Fibroblast of lung (primary cell): Measurements from ENCODE around the gene THBS1. TPM values are rescaled to one million over a fixed set of nuclear protein-coding genes. Genes with fewer than 3 reads are reported as not detected.

Experiments
- DNase-seq, 2 donors: peaks; one replicate each; pipeline versions ENCODE4 v3.0.0 to v3.0.0-alpha.2; 2010; ENCODE audit warnings: low read depth in 2 of 2
- H2AFZ ChIP-seq: 2 replicates; pipeline ENCODE4 v1.5.1; 2012; ENCODE audit warnings: low read length, control low read depth, inconsistent platforms
- H3K27ac ChIP-seq: 2 replicates; pipeline ENCODE4 v1.5.1; 2011; ENCODE audit warnings: low read length, control low read depth; ENCODE audit not compliant: insufficient read depth
- H3K27me3 ChIP-seq: 2 replicates; pipeline ENCODE4 v1.5.1; 2011; ENCODE audit warnings: mild to moderate bottlenecking, low read length; ENCODE audit not compliant: control insufficient read depth, insufficient read depth
- H3K36me3 ChIP-seq: 2 replicates; pipeline ENCODE4 v1.5.1; 2011; ENCODE audit warnings: low read length; ENCODE audit not compliant: control insufficient read depth, insufficient read depth
- H3K4me1 ChIP-seq: 2 replicates; pipeline ENCODE4 v1.5.1; 2011; ENCODE audit warnings: low read length; ENCODE audit not compliant: control insufficient read depth, insufficient read depth; ENCODE audit errors: extremely low read depth
- H3K4me2 ChIP-seq: 2 replicates; pipeline ENCODE4 v1.5.1; 2011; ENCODE audit warnings: low read length, control low read depth; ENCODE audit not compliant: insufficient read depth; ENCODE audit errors: extremely low read depth
- H3K4me3 ChIP-seq, 4 experiments: fragments of 200-600 bp in 1 of 4; sonication (generic) in 1 of 4; replicated peaks in 1 of 4; 2 replicates each; pipeline ENCODE4 v1.5.1; 2011 to 2016; ENCODE audit warnings: low read length in 4 of 4, low read depth in 3 of 4, mild to moderate bottlenecking in 3 of 4, control low read depth in 2 of 4, inconsistent platforms in 1 of 4, mixed read lengths in 1 of 4; ENCODE audit not compliant: insufficient read depth in 1 of 4; ENCODE audit errors: control extremely low read depth in 1 of 4
- H3K79me2 ChIP-seq: 2 replicates; pipeline ENCODE4 v1.5.1; 2012; ENCODE audit warnings: mild to moderate bottlenecking, low read length, inconsistent platforms; ENCODE audit not compliant: control insufficient read depth, insufficient read depth
- H3K9ac ChIP-seq: 2 replicates; pipeline ENCODE4 v1.5.1; 2011; ENCODE audit warnings: mild to moderate bottlenecking, low read length, control low read depth; ENCODE audit not compliant: insufficient read depth
- H3K9me3 ChIP-seq: 2 replicates; pipeline ENCODE4 v1.5.1; 2012; ENCODE audit warnings: low read depth, low read length; ENCODE audit not compliant: control insufficient read depth, insufficient read depth
- H4K20me1 ChIP-seq: 2 replicates; pipeline ENCODE4 v1.5.1; 2011; ENCODE audit warnings: low read length; ENCODE audit not compliant: control insufficient read depth, insufficient read depth; ENCODE audit errors: extremely low read depth
- CTCF ChIP-seq, 2 donors: IDR thresholded peaks in 1 of 2; conservative IDR thresholded peaks in 1 of 2; 1 replicate in 1 of 2; 2 replicates in 1 of 2; pipeline ENCODE4 v1.5.1; 2011 to 2012; ENCODE audit warnings: low read length in 2 of 2, control low read depth in 1 of 2, inconsistent platforms in 1 of 2, low read depth in 1 of 2, mild to moderate bottlenecking in 1 of 2
- EZH2 ChIP-seq: IDR thresholded peaks from 2 replicates; pipeline ENCODE4 v1.5.1; 2012; ENCODE audit warnings: low read length, control low read depth, mild to moderate bottlenecking; ENCODE audit errors: missing control alignments
- polyA minus RNA-seq: library from RNA; depleted of rRNA, polyadenylated mRNA; stranded (reverse); fragments of >200 nt; gene quantifications from 2 replicates; pipeline ENCODE4 v1.2.3, GENCODE V29; 2011; ENCODE audit warnings: low replicate concordance
- polyA plus RNA-seq, 2 donors: library from polyadenylated mRNA; depleted of rRNA in 1 of 2; stranded (reverse) in 1 of 2; unstranded in 1 of 2; fragments of >200 nt; gene quantifications; 2 replicates each; pipeline ENCODE4 v1.2.1, GENCODE V29; 2011 to 2012; ENCODE audit warnings: missing spikeins in 1 of 2
- total RNA-seq: library from RNA; depleted of rRNA; stranded (reverse); fragments of >200 nt; gene quantifications from 2 replicates; pipeline ENCODE4 v1.2.1, GENCODE V29; 2014

The THBS1 gene
- total RNA-seq: 631 and 1,745 TPM in 2 replicates
- 533 and 1,512 TPM in 2 replicates for polyA plus RNA-seq
- 619 and 1,936 TPM in 2 replicates for polyA plus RNA-seq (2012)
- polyA minus RNA-seq: 5,982 and 9,421 TPM in 2 replicates

GRCh38 chr15:39580485-39581241 lies at the start of gene THBS1:
TSS of gene THBS1 (plus strand) at chr15:39581079. CDS start at chr15:39581858, 779 bp downstream.
- Histone ChIP-seq H3K27me3 (no peaks in the 10 kb centered on the region), H3K9ac (peak within 1 kb of the TSS; percentile 94), H3K36me3 (peaks cover 23% of the 10 kb centered on the region), H4K20me1 (peaks cover 10% of the 10 kb centered on the region), H3K4me2 (peak within 1 kb of the TSS; percentile 98), H2AFZ (no peak within 1 kb of the TSS), H3K4me3 (peak within 1 kb of the TSS; percentile 74 to 96 (median 86)), H3K27ac (peak within 1 kb of the TSS; percentile 97), H3K4me1 (peaks cover 15% of the 10 kb centered on the region), H3K79me2 (peaks cover 47% of the 10 kb centered on the region), H3K9me3 (no peaks in the 10 kb centered on the region)
- TF ChIP-seq CTCF (conservative IDR thresholded peaks at IDR 0.05 in 1 of 2, IDR thresholded peaks at IDR 0.05 in 1 of 2; ENCODE audit: low read depth in 1 of 2, low read length in 2 of 2) (no peak), EZH2 (no peak)
- DNase-seq: peak; percentile 88 to 93

GRCh38 chr15:39534996-39535395 lies 45.9 kb upstream of the THBS1 start:
- no peak overlapping the region for H3K4me2 ChIP-seq
- no peak overlapping the region for H2AFZ ChIP-seq
- H3K4me1 ChIP-seq: no peaks in the 10 kb centered on the region
- no peak overlapping the region for H3K27ac ChIP-seq
- H3K79me2 ChIP-seq: no peaks in the 10 kb centered on the region
- DNase-seq: no peak
- peaks cover 8% of the 10 kb centered on the region for H3K27me3 ChIP-seq
- no peak overlapping the region for H3K4me3 ChIP-seq
- H3K36me3 ChIP-seq: no peaks in the 10 kb centered on the region
- no peak overlapping the region for H3K9ac ChIP-seq
- TF ChIP-seq EZH2: no peak
- TF ChIP-seq CTCF (conservative IDR thresholded peaks at IDR 0.05 in 1 of 2, IDR thresholded peaks at IDR 0.05 in 1 of 2; ENCODE audit: low read depth in 1 of 2, low read length in 2 of 2): no peak
- H4K20me1 ChIP-seq: no peaks in the 10 kb centered on the region
- no peaks in the 10 kb centered on the region for H3K9me3 ChIP-seq

- Histone ChIP-seq H3K79me2 (no peaks in the 10 kb centered on the region), H3K27me3 (peaks cover 8% of the 10 kb centered on the region), H4K20me1 (no peaks in the 10 kb centered on the region), H3K4me1 (no peaks in the 10 kb centered on the region), H3K4me3 (no peak overlapping the region), H3K9me3 (no peaks in the 10 kb centered on the region), H3K9ac (no peak overlapping the region), H3K36me3 (no peaks in the 10 kb centered on the region), H3K4me2 (no peak overlapping the region), H2AFZ (no peak overlapping the region), H3K27ac (no peak overlapping the region)
- DNase-seq: no peak
- no peak for TF ChIP-seq EZH2
These were observed 45.4 kb upstream of the THBS1 start for GRCh38 chr15:39535466-39535865.
